Endometrial microvascular endothelial cells (primary cell): Measurements from ENCODE around the gene HNRNPUL1. TPM values are rescaled to one million over a fixed set of nuclear protein-coding genes. Genes with fewer than 3 reads are reported as not detected.

ENCODE experiments used
- total RNA-seq: library from RNA; depleted of rRNA; stranded (reverse); fragments of >200 nt; gene quantifications from one replicate; pipeline ENCODE4 v1.2.3, GENCODE V29; 2015; ENCODE audit errors: inconsistent ontology term

HNRNPUL1 gene
- total RNA-seq, 1 donor from 2014 or later, result 141 TPM

Other genes starting within 250 kb of the HNRNPUL1 start
- not detected for gene CYP2A13, start 175.9 kb upstream of the HNRNPUL1 start, total RNA-seq
- not detected for gene CYP2F1, start 149.9 kb upstream of the HNRNPUL1 start, total RNA-seq
- 7.0 TPM for gene CYP2S1, start 71.2 kb upstream of the HNRNPUL1 start, total RNA-seq
- gene AXL, start 45.1 kb upstream of the HNRNPUL1 start, total RNA-seq, result 270 TPM
- 14.3 TPM for gene CCDC97, start 45.8 kb downstream of the HNRNPUL1 start, total RNA-seq
- 31.8 TPM for gene TGFB1, start 89.5 kb downstream of the HNRNPUL1 start, total RNA-seq
- gene B9D2, start 99.8 kb downstream of the HNRNPUL1 start, total RNA-seq, result 11.5 TPM
- 3.2 TPM for gene TMEM91, start 112.2 kb downstream of the HNRNPUL1 start, total RNA-seq
- gene EXOSC5, start 133.0 kb downstream of the HNRNPUL1 start, total RNA-seq, result 46.1 TPM
- 50.5 TPM for gene BCKDHA, start 133.4 kb downstream of the HNRNPUL1 start, total RNA-seq
- gene B3GNT8, start 163.0 kb downstream of the HNRNPUL1 start, total RNA-seq, result 2.3 TPM
- gene DMAC2, start 175.5 kb downstream of the HNRNPUL1 start, total RNA-seq, result 74.0 TPM
- not detected for gene ERICH4, start 178.8 kb downstream of the HNRNPUL1 start, total RNA-seq